Measurements from ENCODE around the gene CSTF2T.

Gene CSTF2T

GRCh38 chr10:51667678-51668335, 31.6 kb downstream of the CSTF2T start:
- no peaks in the 10 kb centered on the region for H3K4me1 ChIP-seq (ENCODE audit: insufficient read depth, low read length)
- H3K9me3 ChIP-seq (ENCODE audit: insufficient read depth, low read depth, low read length) = no peaks in the 10 kb centered on the region
- no peaks in the 10 kb centered on the region for H3K36me3 ChIP-seq (ENCODE audit: insufficient read depth, low read depth, low read length)
- no peaks in the 10 kb centered on the region for H3K27me3 ChIP-seq (ENCODE audit: insufficient read depth, low read length)
- no peak overlapping the region for H3K9ac ChIP-seq (ENCODE audit: low read depth, low read length)
- H3K27ac ChIP-seq (ENCODE audit: low read length) = no peak overlapping the region
- no peak overlapping the region for H3K4me3 ChIP-seq (ENCODE audit: low read length)

GRCh38 chr10:51666456-51666855, 32.9 kb downstream of the CSTF2T start:
- Histone ChIP-seq H3K36me3 (ENCODE audit: insufficient read depth, low read depth, low read length) (no peaks in the 10 kb centered on the region), H3K4me1 (ENCODE audit: insufficient read depth, low read length) (no peaks in the 10 kb centered on the region), H3K9ac (ENCODE audit: low read depth, low read length) (no peak overlapping the region), H3K27ac (ENCODE audit: low read length) (no peak overlapping the region), H3K9me3 (ENCODE audit: insufficient read depth, low read depth, low read length) (no peaks in the 10 kb centered on the region), H3K27me3 (ENCODE audit: insufficient read depth, low read length) (no peaks in the 10 kb centered on the region), H3K4me3 (ENCODE audit: low read length) (no peak overlapping the region)

- Histone ChIP-seq H3K9me3 (ENCODE audit: insufficient read depth, low read depth, low read length) (no peaks in the 10 kb centered on the region), H3K9ac (ENCODE audit: low read depth, low read length) (no peak overlapping the region), H3K27ac (ENCODE audit: low read length) (no peak overlapping the region), H3K27me3 (ENCODE audit: insufficient read depth, low read length) (no peaks in the 10 kb centered on the region), H3K4me1 (ENCODE audit: insufficient read depth, low read length) (no peaks in the 10 kb centered on the region), H3K4me3 (ENCODE audit: low read length) (no peak overlapping the region), H3K36me3 (ENCODE audit: insufficient read depth, low read depth, low read length) (no peaks in the 10 kb centered on the region)
These were observed 36.3 kb downstream of the CSTF2T start for GRCh38 chr10:51663086-51663485.

- no peak overlapping the region for H3K27ac ChIP-seq (ENCODE audit: low read length)
- H3K9me3 ChIP-seq (ENCODE audit: insufficient read depth, low read depth, low read length) = no peaks in the 10 kb centered on the region
These were observed 40.1 kb downstream of the CSTF2T start for GRCh38 chr10:51659344-51659743.

GRCh38 chr10:51658000-51658399, 41.4 kb downstream of the CSTF2T start:
- Histone ChIP-seq H3K27ac (ENCODE audit: low read length) (no peak overlapping the region), H3K9ac (ENCODE audit: low read depth, low read length) (no peak overlapping the region), H3K27me3 (ENCODE audit: insufficient read depth, low read length) (no peaks in the 10 kb centered on the region), H3K4me1 (ENCODE audit: insufficient read depth, low read length) (no peaks in the 10 kb centered on the region), H3K4me3 (ENCODE audit: low read length) (no peak overlapping the region), H3K36me3 (ENCODE audit: insufficient read depth, low read depth, low read length) (no peaks in the 10 kb centered on the region), H3K9me3 (ENCODE audit: insufficient read depth, low read depth, low read length) (no peaks in the 10 kb centered on the region)

More at GRCh38 chr10:51659344-51659743, 40.1 kb downstream of the CSTF2T start:
- Histone ChIP-seq H3K27me3 (ENCODE audit: insufficient read depth, low read length) (no peaks in the 10 kb centered on the region), H3K36me3 (ENCODE audit: insufficient read depth, low read depth, low read length) (no peaks in the 10 kb centered on the region), H3K9ac (ENCODE audit: low read depth, low read length) (no peak overlapping the region), H3K4me3 (ENCODE audit: low read length) (no peak overlapping the region), H3K4me1 (ENCODE audit: insufficient read depth, low read length) (no peaks in the 10 kb centered on the region)

- no peaks in the 10 kb centered on the region for H3K4me1 ChIP-seq (ENCODE audit: insufficient read depth, low read length)
- H3K4me3 ChIP-seq (ENCODE audit: low read length) = no peak overlapping the region
- no peaks in the 10 kb centered on the region for H3K36me3 ChIP-seq (ENCODE audit: insufficient read depth, low read depth, low read length)
- H3K9me3 ChIP-seq (ENCODE audit: insufficient read depth, low read depth, low read length) = no peaks in the 10 kb centered on the region
- no peak overlapping the region for H3K9ac ChIP-seq (ENCODE audit: low read depth, low read length)
- H3K27ac ChIP-seq (ENCODE audit: low read length) = no peak overlapping the region
- no peaks in the 10 kb centered on the region for H3K27me3 ChIP-seq (ENCODE audit: insufficient read depth, low read length)
These were observed 42.9 kb downstream of the CSTF2T start for GRCh38 chr10:51656503-51656902.

- no peaks in the 10 kb centered on the region for H3K4me1 ChIP-seq (ENCODE audit: insufficient read depth, low read length)
- no peaks in the 10 kb centered on the region for H3K27me3 ChIP-seq (ENCODE audit: insufficient read depth, low read length)
- no peak overlapping the region for H3K27ac ChIP-seq (ENCODE audit: low read length)
- no peaks in the 10 kb centered on the region for H3K36me3 ChIP-seq (ENCODE audit: insufficient read depth, low read depth, low read length)
- H3K9me3 ChIP-seq (ENCODE audit: insufficient read depth, low read depth, low read length) = no peaks in the 10 kb centered on the region
- no peak overlapping the region for H3K4me3 ChIP-seq (ENCODE audit: low read length)
- no peak overlapping the region for H3K9ac ChIP-seq (ENCODE audit: low read depth, low read length)
These were observed 44.5 kb downstream of the CSTF2T start for GRCh38 chr10:51654918-51655317.

- Histone ChIP-seq H3K27ac (ENCODE audit: low read length) (no peak overlapping the region), H3K4me1 (ENCODE audit: insufficient read depth, low read length) (no peaks in the 10 kb centered on the region), H3K9ac (ENCODE audit: low read depth, low read length) (no peak overlapping the region), H3K4me3 (ENCODE audit: low read length) (no peak overlapping the region), H3K36me3 (ENCODE audit: insufficient read depth, low read depth, low read length) (no peaks in the 10 kb centered on the region), H3K9me3 (ENCODE audit: insufficient read depth, low read depth, low read length) (no peaks in the 10 kb centered on the region), H3K27me3 (ENCODE audit: insufficient read depth, low read length) (no peaks in the 10 kb centered on the region)
These were observed 46.4 kb downstream of the CSTF2T start for GRCh38 chr10:51653025-51653424.

GRCh38 chr10:51651063-51651462, 48.3 kb downstream of the CSTF2T start:
- Histone ChIP-seq H3K9ac (ENCODE audit: low read depth, low read length) (no peak overlapping the region), H3K4me1 (ENCODE audit: insufficient read depth, low read length) (no peaks in the 10 kb centered on the region), H3K27ac (ENCODE audit: low read length) (no peak overlapping the region), H3K9me3 (ENCODE audit: insufficient read depth, low read depth, low read length) (no peaks in the 10 kb centered on the region), H3K4me3 (ENCODE audit: low read length) (no peak overlapping the region), H3K27me3 (ENCODE audit: insufficient read depth, low read length) (no peaks in the 10 kb centered on the region), H3K36me3 (ENCODE audit: insufficient read depth, low read depth, low read length) (no peaks in the 10 kb centered on the region)

GRCh38 chr10:51649064-51649463, 50.3 kb downstream of the CSTF2T start:
- Histone ChIP-seq H3K9ac (ENCODE audit: low read depth, low read length) (no peak overlapping the region), H3K9me3 (ENCODE audit: insufficient read depth, low read depth, low read length) (no peaks in the 10 kb centered on the region), H3K36me3 (ENCODE audit: insufficient read depth, low read depth, low read length) (no peaks in the 10 kb centered on the region), H3K4me1 (ENCODE audit: insufficient read depth, low read length) (no peaks in the 10 kb centered on the region), H3K4me3 (ENCODE audit: low read length) (no peak overlapping the region), H3K27ac (ENCODE audit: low read length) (no peak overlapping the region), H3K27me3 (ENCODE audit: insufficient read depth, low read length) (no peaks in the 10 kb centered on the region)
